OCI-LY1 (cell line): ENCODE measurements around the gene PC.

Experiments
- EZH2 ChIP-seq: fragments of 200-600 bp; sonication (generic), shearing (Covaris generic); IDR thresholded peaks from 2 replicates; pipeline ENCODE4 v1.8.0; 2017; ENCODE audit warnings: borderline replicate concordance, mixed run types, mild to moderate bottlenecking, antibody characterized with exemption, low read length, moderate library complexity, mixed read lengths
- TF ChIP-seq, protein P1 (sequence below): fragments of 200-600 bp; sonication (generic), shearing (Covaris generic); IDR thresholded peaks from 2 replicates; pipeline ENCODE4 v1.5.1; 2017; ENCODE audit warnings: mild to moderate bottlenecking, antibody characterized with exemption, low read length, moderate library complexity, mixed read lengths

GRCh38 chr11:67006029-67006884, 48.1 kb upstream of the PC start:
- TF ChIP-seq, protein P1, sequence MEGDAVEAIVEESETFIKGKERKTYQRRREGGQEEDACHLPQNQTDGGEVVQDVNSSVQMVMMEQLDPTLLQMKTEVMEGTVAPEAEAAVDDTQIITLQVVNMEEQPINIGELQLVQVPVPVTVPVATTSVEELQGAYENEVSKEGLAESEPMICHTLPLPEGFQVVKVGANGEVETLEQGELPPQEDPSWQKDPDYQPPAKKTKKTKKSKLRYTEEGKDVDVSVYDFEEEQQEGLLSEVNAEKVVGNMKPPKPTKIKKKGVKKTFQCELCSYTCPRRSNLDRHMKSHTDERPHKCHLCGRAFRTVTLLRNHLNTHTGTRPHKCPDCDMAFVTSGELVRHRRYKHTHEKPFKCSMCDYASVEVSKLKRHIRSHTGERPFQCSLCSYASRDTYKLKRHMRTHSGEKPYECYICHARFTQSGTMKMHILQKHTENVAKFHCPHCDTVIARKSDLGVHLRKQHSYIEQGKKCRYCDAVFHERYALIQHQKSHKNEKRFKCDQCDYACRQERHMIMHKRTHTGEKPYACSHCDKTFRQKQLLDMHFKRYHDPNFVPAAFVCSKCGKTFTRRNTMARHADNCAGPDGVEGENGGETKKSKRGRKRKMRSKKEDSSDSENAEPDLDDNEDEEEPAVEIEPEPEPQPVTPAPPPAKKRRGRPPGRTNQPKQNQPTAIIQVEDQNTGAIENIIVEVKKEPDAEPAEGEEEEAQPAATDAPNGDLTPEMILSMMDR, result no peak
- no peak for TF ChIP-seq EZH2
